Inflammatory macrophage treated with lipopolysaccharide for 1 hour (primary cell): ENCODE measurements around the gene ADIPOR1.
"Not testable (repeated sequence)": the region's sequence is repeated elsewhere in the genome, so short reads cannot be mapped to it uniquely, and the experiment has no call there.

Source experiments
- DNase-seq, 2 donors: peaks; one replicate each; pipeline ENCODE4 v3.0.0-alpha.2; 2020 to 2022

The ADIPOR1 gene

GRCh38 chr1:202935844-202936243 lies 22.3 kb downstream of the ADIPOR1 start:
- DNase-seq: peak in 1 of 2 donors; percentile 39

GRCh38 chr1:202934755-202935154 lies 23.4 kb downstream of the ADIPOR1 start:
- DNase-seq: no peak

- no peak for DNase-seq
These were observed 25.6 kb downstream of the ADIPOR1 start for GRCh38 chr1:202932476-202932875.

GRCh38 chr1:202926581-202927491 lies 31.3 kb downstream of the ADIPOR1 start, which contains the start of gene KLHL12:
Gene KLHL12 (minus strand): TSS chr1:202927234. CDS start chr1:202925162, 2,072 bp downstream.
- DNase-seq: peak; percentile 89 to 93

GRCh38 chr1:202923533-202923932 lies 34.6 kb downstream of the ADIPOR1 start:
- no peak for DNase-seq

- DNase-seq: no peak
These were observed 38.5 kb downstream of the ADIPOR1 start for GRCh38 chr1:202919615-202920014.

GRCh38 chr1:202915146-202915545 lies 43.0 kb downstream of the ADIPOR1 start:
- no peak for DNase-seq

- not testable (repeated sequence) for DNase-seq
These were observed 45.6 kb downstream of the ADIPOR1 start for GRCh38 chr1:202912476-202912875.

- no peak for DNase-seq
These were observed 48.6 kb downstream of the ADIPOR1 start for GRCh38 chr1:202909494-202909893.

GRCh38 chr1:202908998-202909397 lies 49.1 kb downstream of the ADIPOR1 start:
- DNase-seq: no peak

GRCh38 chr1:202905331-202905730 lies 52.8 kb downstream of the ADIPOR1 start:
- DNase-seq: no peak

- not testable (repeated sequence) for DNase-seq
These were observed 54.3 kb downstream of the ADIPOR1 start for GRCh38 chr1:202903808-202904207.

GRCh38 chr1:202901555-202901954 lies 56.6 kb downstream of the ADIPOR1 start:
- DNase-seq: no peak

GRCh38 chr1:202892501-202892900 lies 65.6 kb downstream of the ADIPOR1 start:
- DNase-seq: no peak
